GM12873 (cell line): ENCODE results near the gene ZSCAN5C.
A peak's percentile ranks its signal among the peaks of the same experiment; 100 is the strongest.

Experiments
- CTCF ChIP-seq: IDR thresholded peaks from 2 replicates; pipeline ENCODE4 v1.5.1; 2012; ENCODE audit warnings: low read depth, mild to moderate bottlenecking, moderate library complexity, low read length, control low read depth; ENCODE audit not compliant: insufficient read depth; ENCODE audit errors: missing control alignments

Gene ZSCAN5C

DNA sequence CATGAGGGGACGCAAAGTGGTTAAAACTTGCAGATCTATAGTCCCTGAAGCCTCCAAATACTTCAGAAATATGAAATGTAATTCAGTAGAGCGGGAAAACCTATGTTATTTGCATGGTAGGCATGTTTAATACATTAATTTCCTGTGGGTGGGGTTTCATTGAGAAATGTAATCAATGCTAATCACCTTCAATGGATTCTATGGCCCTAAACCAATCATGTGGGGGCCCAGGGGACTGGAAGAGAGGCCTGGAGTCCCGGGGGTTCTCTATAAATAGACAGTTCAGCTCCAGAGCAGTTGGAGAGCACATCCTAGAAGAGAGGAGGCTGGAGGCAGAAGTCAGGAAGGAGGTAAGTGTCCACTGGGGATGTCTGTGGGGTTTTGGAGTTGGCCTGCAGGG is at the start of gene ZSCAN5C:
Gene ZSCAN5C, plus strand, starts transcription at position 301 of the 400 bp plus-strand sequence. CDS start 3,641 bp downstream, outside the sequence.
- TF ChIP-seq CTCF: no peak

- TF ChIP-seq CTCF: no peak
Observed at GRCh38 chr19:56152644-56153043, 49.4 kb upstream of the ZSCAN5C start.

- no peak for TF ChIP-seq CTCF
Observed at GRCh38 chr19:56153507-56153906, 48.6 kb upstream of the ZSCAN5C start.

- peak; percentile 54 for TF ChIP-seq CTCF
Observed at GRCh38 chr19:56155124-56155687, 46.9 kb upstream of the ZSCAN5C start.

DNA sequence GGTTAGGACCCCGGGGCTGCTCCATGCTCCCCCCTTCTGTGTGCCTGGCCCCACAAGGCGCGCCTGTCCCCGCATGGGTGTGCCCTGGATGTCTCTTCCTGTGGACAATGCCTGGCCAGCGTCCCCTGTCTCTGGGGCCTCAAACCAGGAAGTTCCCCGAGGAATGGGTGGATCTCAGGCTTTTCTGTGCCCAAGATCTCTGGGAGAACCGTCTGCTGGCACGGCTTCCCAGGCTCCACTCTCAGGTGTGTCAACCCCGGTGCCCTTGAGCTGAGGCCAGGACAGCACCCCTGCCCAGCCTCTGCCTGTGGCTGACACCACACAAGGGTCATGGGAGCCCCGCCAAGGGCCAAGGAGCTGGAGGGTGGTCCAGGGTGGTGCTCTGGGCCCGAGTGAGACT is 45.3 kb upstream of the ZSCAN5C start:
- TF ChIP-seq CTCF: no peak

DNA sequence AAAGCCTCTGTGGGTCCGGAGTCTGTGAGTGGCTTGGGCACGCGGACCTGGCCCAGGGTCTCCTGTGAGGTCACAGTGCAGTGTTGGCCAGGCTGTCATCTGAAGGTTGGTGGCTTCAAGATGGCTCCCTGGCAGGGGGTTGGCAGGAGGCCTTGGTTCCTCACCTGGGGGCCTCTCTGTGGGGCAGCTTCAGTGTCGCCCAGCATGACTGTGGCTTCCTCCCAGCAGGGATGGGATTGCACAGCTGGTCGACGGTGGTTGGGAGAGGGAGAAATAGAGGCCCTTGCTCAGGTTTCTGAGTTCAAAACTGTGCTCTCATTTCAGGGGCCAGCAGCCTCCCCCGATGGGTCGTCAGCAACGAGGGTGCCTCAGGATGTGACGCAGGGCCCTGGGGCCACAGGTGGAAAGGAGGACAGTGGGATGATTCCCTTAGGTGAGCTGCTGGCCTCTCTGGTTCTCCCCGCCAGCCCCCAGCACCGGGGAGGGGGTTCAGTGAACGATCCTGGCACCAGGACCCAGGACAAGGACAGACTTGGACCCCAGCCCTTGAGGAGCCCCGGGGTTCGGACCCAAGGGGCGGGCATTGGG is 43.8 kb upstream of the ZSCAN5C start:
- TF ChIP-seq CTCF: no peak

DNA sequence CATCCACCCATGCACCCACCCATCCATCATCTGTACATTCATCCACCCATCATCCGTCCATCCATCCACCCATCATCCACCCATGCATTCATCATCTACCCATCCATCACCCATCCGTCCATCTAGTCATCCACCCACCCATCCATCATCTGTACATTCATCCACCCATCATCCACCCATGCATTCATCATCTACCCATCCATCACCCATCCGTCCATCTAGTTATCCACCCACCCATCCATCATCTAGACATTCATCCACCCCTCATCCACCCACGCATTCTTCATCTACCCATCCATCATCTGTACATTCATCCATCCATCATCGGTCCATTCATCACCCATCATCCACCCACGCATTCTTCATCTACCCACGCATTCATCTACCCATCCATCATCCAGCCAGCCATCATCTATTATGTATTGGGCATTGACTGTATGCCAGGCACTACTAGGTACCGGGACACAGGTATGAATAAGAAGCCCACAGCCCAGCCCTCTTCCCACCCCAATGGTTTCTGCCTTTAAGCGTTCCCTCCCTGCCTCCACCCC is 43.0 kb upstream of the ZSCAN5C start:
- no peak for TF ChIP-seq CTCF
